MCF 10A (cell line): Measurements from ENCODE around the gene SHISA9. TPM values are rescaled to one million over a fixed set of nuclear protein-coding genes. Genes with fewer than 3 reads are reported as not detected.

Experiments used
- BruUV-seq: library from RNA; stranded (reverse); fragments of 400-500 nt; replicated peaks from 2 replicates; lab custom pipeline; 2021; lab: Mats Ljungman, UMichigan
- CTCF ChIA-PET: fragments of 300-600 bp; sonication (Branson Sonifier 250); formaldehyde crosslinking; extraction: SDS; loops from one replicate; lab custom pipeline; 2021; ENCODE audit warnings: antibody characterized with exemption, inconsistent platforms; lab: Yijun Ruan, JAX
- POLR2A ChIA-PET: fragments of 300-600, 350-650 bp; sonication (Branson Sonifier 250); formaldehyde crosslinking; extraction: SDS; loops from one replicate; lab custom pipeline; 2020; ENCODE audit warnings: antibody characterized with exemption, inconsistent platforms; lab: Yijun Ruan, JAX
- DNase-seq: peaks from one replicate; pipeline ENCODE4 v3.0.0-alpha.2; 2018; ENCODE audit not compliant: unreplicated experiment
- H3K27ac Mint-ChIP-seq: one replicate; pipeline ENCODE4 v1.8.0; 2022; ENCODE audit warnings: mild to moderate bottlenecking, low read depth, mixed read lengths; ENCODE audit not compliant: unreplicated experiment
- H3K27me3 Mint-ChIP-seq: one replicate; pipeline ENCODE4 v1.8.0; 2022; ENCODE audit warnings: mixed read lengths; ENCODE audit not compliant: insufficient read depth, unreplicated experiment
- H3K36me3 Mint-ChIP-seq: one replicate; pipeline ENCODE4 v1.8.0; 2022; ENCODE audit warnings: mild to moderate bottlenecking, moderate library complexity, mixed read lengths; ENCODE audit not compliant: insufficient read depth, unreplicated experiment
- H3K4me1 Mint-ChIP-seq: one replicate; pipeline ENCODE4 v1.8.0; 2022; ENCODE audit warnings: mixed read lengths; ENCODE audit not compliant: insufficient read depth, unreplicated experiment
- H3K4me3 Mint-ChIP-seq: one replicate; pipeline ENCODE4 v1.8.0; 2022; ENCODE audit warnings: mild to moderate bottlenecking, moderate library complexity, mixed read lengths; ENCODE audit not compliant: unreplicated experiment
- H3K9me3 Mint-ChIP-seq: one replicate; pipeline ENCODE4 v1.8.0; 2022; ENCODE audit warnings: mixed read lengths; ENCODE audit not compliant: unreplicated experiment
- CTCF ChIP-seq: fragments of 200-600 bp; IDR thresholded peaks from one replicate; pipeline ENCODE4 v1.8.0; 2022; ENCODE audit warnings: antibody characterized with exemption, mild to moderate bottlenecking; ENCODE audit not compliant: unreplicated experiment
- intact Hi-C: fragments of 100-400 bp; cut with micrococcal nuclease; formaldehyde crosslinking; loops from 2 replicates; pipeline ENCODE4 v1.14.1; 2022
- total RNA-seq: library from RNA; stranded (reverse); gene quantifications from 2 replicates; pipeline ENCODE4 v1.2.3, GENCODE V29; 2022

Gene SHISA9
- total RNA-seq, 1 experiment from 2014 or later = 8.0 TPM

GRCh38 chr16:13245713-13246377 lies 344.4 kb downstream of the SHISA9 start:
- intact Hi-C loops = no loop called here
- peaks cover 7% of the 10 kb centered on the region for H3K9me3 Mint-ChIP-seq
- POLR2A ChIA-PET = no interaction called here

GRCh38 chr16:13254998-13255614 lies 353.7 kb downstream of the SHISA9 start:
- ChIA-PET CTCF (interaction anchor here (0.9 kb wide), 1 partner anchor 359 kb away, joined by 5 read pairs; no protein-coding TSS in a partner anchor), POLR2A (no interaction called here)
- intact Hi-C loops = no loop called here
- no TSS peak for BruUV-seq
- no peaks in the 10 kb centered on the region for H3K4me1 Mint-ChIP-seq
- no peak for TF ChIP-seq CTCF
- H3K9me3 Mint-ChIP-seq = peaks cover 18% of the 10 kb centered on the region
- DNase-seq = no peak
- no peak overlapping the region for H3K27ac Mint-ChIP-seq
- H3K4me3 Mint-ChIP-seq = no peak overlapping the region
- no peaks in the 10 kb centered on the region for H3K36me3 Mint-ChIP-seq
- H3K27me3 Mint-ChIP-seq = no peaks in the 10 kb centered on the region

More at GRCh38 chr16:13245713-13246377, 344.4 kb downstream of the SHISA9 start:
- no peaks in the 10 kb centered on the region for H3K27me3 Mint-ChIP-seq
- no peak overlapping the region for H3K27ac Mint-ChIP-seq
- no peak for DNase-seq
- CTCF ChIA-PET = interaction anchor here (0.7 kb wide), 1 partner anchor 32 kb away, joined by 3 read pairs; no protein-coding TSS in a partner anchor
- H3K4me1 Mint-ChIP-seq = no peaks in the 10 kb centered on the region
- TF ChIP-seq CTCF = no peak
- H3K4me3 Mint-ChIP-seq = no peak overlapping the region
- no peaks in the 10 kb centered on the region for H3K36me3 Mint-ChIP-seq
- BruUV-seq = no TSS peak

GRCh38 chr16:13262270-13263090 lies 361.1 kb downstream of the SHISA9 start:
- no peak overlapping the region for H3K4me3 Mint-ChIP-seq
- ChIA-PET POLR2A (no interaction called here), CTCF (interaction anchor here (0.8 kb wide), 1 partner anchor 99 kb away, joined by 3 read pairs; no protein-coding TSS in a partner anchor)
- no peak for DNase-seq
- intact Hi-C loops = no loop called here
- H3K9me3 Mint-ChIP-seq = peaks cover 15% of the 10 kb centered on the region
- H3K36me3 Mint-ChIP-seq = no peaks in the 10 kb centered on the region
- BruUV-seq = no TSS peak
- no peak for TF ChIP-seq CTCF
- no peaks in the 10 kb centered on the region for H3K4me1 Mint-ChIP-seq
- no peak overlapping the region for H3K27ac Mint-ChIP-seq
- peaks cover 11% of the 10 kb centered on the region for H3K27me3 Mint-ChIP-seq
